Gastroesophageal sphincter (tissue), 3 donors: ENCODE data around the gene GLI1.

Experiments used
- CTCF ChIP-seq, 4 experiments: fragments of 200-600 bp in 2 of 4; fragments of 450-650 bp in 2 of 4; sonication (generic) in 1 of 4; IDR thresholded peaks; one replicate each; pipeline ENCODE4 v1.5.1; 2017 to 2019; ENCODE audit warnings: antibody characterized with exemption in 4 of 4, mild to moderate bottlenecking in 2 of 4, moderate library complexity in 2 of 4
- EP300 ChIP-seq: sonication (generic); formaldehyde crosslinking; IDR thresholded peaks from one replicate; pipeline ENCODE4 v1.6.1; 2017; ENCODE audit warnings: antibody characterized with exemption, mild to moderate bottlenecking
- POLR2A ChIP-seq, 2 donors: fragments of 450-650 bp; IDR thresholded peaks; one replicate each; pipeline ENCODE4 v1.6.1; 2017; ENCODE audit warnings: antibody characterized with exemption in 2 of 2, mild to moderate bottlenecking in 2 of 2, moderate library complexity in 1 of 2

- no peak for TF ChIP-seq EP300
- no peak for TF ChIP-seq CTCF (IDR thresholded peaks at IDR 0.05)
- no peak for TF ChIP-seq POLR2A (IDR thresholded peaks at IDR 0.05)
Measured at GRCh38 chr12:57489157-57489641, 29.6 kb downstream of the GLI1 start.
